ENCODE data around the gene MICAL2.
A peak's percentile ranks its signal among the peaks of the same experiment; 100 is the strongest.

Gene MICAL2

DNA sequence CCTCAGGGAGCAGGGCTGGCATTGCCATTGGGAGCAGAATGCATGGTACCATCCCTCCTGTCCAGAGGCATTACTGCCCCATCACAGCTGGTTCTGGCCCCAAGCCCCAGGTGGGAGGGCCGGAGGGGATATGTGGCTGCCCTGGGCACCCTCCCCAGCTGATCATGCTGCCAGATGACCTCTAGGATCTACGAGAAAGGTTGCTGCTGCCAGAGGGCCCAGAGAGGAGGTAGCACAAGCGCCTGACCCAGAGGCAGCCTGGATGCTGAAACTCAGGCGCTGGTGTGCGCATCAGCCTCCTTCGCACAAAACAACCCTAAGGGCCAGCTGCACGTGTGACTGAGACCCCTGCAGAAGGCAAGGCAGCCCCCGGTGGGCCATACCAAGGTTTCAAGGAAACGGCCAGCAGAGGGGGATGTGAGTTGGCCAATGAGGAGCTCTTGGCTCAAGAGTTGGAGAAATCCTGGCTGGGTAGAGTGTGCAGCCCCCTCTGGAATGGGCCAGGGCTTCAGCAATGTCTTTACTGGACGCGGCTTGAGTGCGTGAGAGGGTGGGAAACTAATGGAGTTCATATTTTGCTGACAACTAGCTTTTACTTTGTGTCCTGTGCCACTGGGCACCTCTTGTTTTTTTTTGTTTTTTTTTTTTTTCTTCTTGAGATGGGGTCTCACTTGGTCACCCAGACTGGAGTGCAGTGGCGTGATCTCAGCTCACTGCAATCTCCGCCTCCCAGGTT, 178.7 kb downstream of the MICAL2 start:
- no peak for DNase-seq

- no peak for DNase-seq
Measured at GRCh38 chr11:12289667-12290476, 179.5 kb downstream of the MICAL2 start.

- peak in 1 of 14 donors; percentile 58 for DNase-seq
Measured at GRCh38 chr11:12290477-12290922, 180.1 kb downstream of the MICAL2 start.

DNA sequence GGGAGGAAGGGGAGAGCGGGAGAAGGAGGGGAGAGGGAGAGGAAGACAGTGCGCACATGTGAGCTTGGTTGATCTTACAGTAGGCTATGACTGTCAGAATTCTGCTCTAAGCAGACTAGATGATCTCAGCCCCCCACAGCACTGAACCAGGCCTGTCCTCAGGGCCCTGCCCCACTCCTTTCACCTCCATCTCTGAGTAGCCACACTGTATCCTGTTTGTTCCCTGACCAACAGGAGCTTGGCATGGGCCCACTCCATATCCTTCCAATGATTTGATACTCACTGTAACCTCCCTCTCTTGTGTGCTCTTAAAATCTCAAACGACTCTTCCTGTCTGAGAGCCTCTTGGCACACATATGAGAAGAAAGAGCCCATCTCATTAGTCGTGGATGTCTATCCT, 180.9 kb downstream of the MICAL2 start:
- no peak for DNase-seq

- DNase-seq, result no peak
Measured at GRCh38 chr11:12291766-12292165, 181.4 kb downstream of the MICAL2 start.

DNA sequence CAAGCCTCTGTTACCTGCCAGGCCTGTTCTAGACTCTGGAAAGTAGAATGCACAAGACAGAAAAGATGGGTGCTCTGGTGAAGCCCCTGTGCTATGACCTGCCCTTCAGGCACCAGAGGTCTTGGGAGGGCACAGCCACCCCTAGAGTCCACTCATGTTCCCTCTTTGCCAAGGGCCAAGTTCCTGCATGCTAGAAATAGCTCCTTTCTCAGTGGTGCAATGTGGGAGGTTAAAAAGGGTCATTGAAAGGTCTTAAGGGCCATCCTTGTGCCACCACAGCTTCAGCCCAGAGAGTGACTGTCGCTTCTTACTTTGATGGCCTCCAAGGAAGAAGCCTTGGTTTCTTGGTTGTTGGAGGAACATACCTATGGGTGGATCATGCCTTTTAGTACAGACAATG, 182.4 kb downstream of the MICAL2 start:
- no peak for DNase-seq

- no peak for DNase-seq
Measured at GRCh38 chr11:12293486-12293885, 183.1 kb downstream of the MICAL2 start.

DNA sequence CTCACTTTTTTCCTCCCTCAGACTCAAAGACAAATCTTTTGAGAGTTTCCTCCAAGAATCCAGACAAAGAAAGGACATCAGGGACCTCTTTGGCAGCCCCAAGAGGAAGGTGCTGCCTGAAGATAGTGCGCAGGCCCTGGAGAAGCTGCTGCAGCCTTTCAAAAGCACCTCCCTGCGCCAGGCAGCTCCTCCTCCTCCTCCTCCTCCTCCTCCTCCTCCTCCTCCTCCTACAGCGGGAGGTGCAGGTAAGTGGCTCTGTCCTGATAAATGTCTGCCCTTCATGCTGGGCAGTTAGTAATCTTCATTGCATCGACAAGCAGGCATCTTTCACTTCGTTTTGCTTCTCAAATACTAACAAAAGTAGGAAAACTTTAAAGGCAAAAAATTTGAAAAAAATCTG, 184.2 kb downstream of the MICAL2 start:
- DNase-seq, result no peak

DNA sequence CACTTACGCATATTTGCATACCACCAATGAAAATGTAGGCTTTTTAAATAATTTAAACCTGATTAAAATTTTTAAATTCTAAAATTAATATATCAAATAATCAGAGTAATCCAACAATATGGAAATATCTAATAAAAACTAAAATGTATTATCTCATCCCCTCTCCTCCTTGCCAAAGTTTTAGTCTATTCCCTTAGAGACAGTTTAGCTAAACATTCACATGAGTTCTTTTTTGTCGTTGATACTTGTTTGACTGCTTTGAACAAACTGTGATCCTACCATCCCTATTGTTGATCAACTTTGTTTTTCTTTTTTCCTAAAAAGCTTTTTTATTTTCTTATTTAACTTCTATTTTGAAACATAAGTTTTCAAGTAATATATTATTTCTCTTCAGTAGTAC, 185.6 kb downstream of the MICAL2 start:
- DNase-seq, result no peak

GRCh38 chr11:12298610-12299009, 188.2 kb downstream of the MICAL2 start:
- no peak for DNase-seq

DNA sequence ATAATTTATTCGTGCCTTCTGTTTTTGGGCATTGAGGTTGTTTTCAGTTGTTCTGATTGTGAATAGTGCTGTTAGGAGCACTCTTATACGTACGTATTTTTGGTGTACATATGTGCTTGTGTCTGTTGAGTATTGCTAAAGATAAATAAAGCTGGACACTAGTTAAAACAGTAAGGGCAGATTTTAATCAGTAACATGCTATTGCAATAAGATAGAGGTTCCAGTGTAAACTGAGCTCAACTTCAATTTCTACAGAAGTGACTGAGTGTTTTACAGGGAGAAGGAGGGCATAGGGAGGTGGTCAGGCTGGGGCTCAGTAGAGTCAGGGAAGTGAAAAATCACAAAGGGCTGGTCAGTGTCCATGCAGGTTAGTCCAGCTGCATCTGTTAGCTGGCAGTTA, 191.0 kb downstream of the MICAL2 start:
- DNase-seq, result no peak

DNA sequence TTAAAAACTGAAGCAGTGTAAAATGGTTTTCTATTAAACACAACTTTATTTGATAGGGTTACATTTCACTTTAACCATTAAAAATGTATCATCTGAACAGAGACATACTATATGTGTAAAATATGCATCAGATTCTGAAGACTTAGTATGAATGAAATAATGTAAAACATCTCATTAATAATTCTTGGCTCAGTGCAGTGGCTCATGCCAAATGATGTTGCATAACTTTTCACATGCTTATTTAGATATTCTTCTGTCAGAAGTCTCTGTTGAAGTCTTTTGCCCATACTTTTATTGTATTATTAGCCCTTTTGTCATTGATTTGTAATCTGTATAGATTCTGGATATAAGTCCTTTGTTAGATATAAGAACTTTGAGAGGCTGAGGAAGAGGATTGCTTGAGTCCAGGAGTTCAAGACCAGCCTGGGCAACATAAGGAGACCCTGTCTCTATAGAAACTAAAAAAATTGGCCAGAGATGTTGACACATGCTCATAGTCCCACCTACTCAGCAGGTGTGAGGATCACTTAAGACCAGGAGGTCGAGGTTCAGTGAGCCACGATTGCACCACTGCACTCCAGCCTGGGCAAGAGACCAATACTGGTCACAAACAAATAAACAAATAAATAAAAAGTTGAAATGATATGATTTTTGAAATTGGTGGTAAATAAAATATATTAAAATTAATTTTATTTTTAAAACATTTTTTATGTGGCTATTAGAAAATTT, 193.2 kb downstream of the MICAL2 start:
- DNase-seq, result no peak

GRCh38 chr11:12306830-12307229, 196.4 kb downstream of the MICAL2 start:
- DNase-seq, result no peak

DNA sequence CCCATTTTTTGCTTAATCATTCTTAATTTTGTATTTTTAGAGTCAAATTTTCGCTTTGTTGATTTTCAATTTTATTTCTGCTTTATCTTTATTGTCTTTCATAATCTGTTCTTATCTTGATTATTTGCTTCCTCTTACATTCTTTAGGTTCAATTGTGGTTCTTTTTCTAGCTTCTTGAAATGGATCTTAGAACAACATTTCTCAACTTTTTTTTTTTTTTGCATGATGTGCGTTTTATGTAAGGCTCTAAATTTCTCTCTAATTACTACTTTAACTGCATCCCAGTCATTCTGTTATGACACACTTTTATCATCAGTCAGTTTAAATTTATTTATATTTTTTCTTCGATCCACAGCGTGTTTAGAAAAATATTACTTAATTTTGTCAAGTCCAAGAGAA, 201.7 kb downstream of the MICAL2 start:
- DNase-seq, result no peak

Measured in C1 segment of cervical spinal cord (tissue), 14 donors.